ENCODE measurements around the gene CPA4. TPM values are rescaled to one million over a fixed set of nuclear protein-coding genes. Genes with fewer than 3 reads are reported as not detected.

The CPA4 gene
- total RNA-seq, 1 donor from 2014 or later: 10.3 TPM

DNA sequence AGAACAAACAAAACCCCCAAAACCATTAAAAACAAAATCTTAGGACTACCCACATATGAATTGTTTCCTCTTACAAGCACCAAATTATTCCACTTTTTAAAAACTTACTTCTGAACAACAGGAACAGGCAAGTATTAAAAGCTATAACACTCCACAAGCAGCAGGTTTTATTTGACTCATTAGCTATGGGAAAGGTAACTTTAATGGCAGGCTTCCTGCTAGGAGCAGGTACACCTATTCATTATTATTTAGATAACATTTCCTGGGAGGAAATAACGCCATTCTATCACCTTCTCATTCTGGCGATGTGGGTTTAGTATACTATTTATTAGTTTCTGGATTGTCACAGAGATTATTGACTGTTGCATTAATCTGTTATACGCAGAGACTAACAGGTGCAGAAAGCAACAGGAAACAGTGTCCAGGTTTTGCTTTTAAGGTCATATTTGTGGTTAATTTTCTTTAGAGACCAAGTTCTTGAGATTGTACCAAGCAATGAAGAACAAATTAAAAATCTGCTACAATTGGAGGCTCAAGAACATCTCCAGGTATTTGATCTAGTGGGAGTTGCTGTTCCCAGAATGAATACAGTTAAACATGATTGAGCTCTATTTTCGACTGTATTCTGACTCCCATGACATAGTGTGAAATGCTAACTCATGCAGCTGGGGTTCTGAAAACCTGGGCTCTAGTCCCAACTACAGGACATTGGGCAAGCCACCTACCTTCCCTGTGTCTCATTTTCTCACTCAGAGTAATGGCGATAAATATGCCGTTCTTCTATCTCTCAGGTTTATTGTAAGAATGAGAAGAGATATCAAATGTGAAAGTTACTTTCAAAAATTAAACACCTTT, 24.3 kb upstream of the CPA4 start:
- Mint-ChIP-seq H3K4me1 (ENCODE audit: low read depth) (peaks cover 28% of the 10 kb centered on the region), H3K27ac (ENCODE audit: unreplicated experiment) (no peak overlapping the region), H3K9me3 (ENCODE audit: low read depth) (no peaks in the 10 kb centered on the region), H3K27me3 (ENCODE audit: low read depth) (no peaks in the 10 kb centered on the region), H3K4me3 (ENCODE audit: unreplicated experiment) (no peak overlapping the region), H3K36me3 (ENCODE audit: low read depth) (no peaks in the 10 kb centered on the region)
- no peak for DNase-seq (ENCODE audit: low spot score)
- TF ChIP-seq, protein P1, sequence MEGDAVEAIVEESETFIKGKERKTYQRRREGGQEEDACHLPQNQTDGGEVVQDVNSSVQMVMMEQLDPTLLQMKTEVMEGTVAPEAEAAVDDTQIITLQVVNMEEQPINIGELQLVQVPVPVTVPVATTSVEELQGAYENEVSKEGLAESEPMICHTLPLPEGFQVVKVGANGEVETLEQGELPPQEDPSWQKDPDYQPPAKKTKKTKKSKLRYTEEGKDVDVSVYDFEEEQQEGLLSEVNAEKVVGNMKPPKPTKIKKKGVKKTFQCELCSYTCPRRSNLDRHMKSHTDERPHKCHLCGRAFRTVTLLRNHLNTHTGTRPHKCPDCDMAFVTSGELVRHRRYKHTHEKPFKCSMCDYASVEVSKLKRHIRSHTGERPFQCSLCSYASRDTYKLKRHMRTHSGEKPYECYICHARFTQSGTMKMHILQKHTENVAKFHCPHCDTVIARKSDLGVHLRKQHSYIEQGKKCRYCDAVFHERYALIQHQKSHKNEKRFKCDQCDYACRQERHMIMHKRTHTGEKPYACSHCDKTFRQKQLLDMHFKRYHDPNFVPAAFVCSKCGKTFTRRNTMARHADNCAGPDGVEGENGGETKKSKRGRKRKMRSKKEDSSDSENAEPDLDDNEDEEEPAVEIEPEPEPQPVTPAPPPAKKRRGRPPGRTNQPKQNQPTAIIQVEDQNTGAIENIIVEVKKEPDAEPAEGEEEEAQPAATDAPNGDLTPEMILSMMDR (IDR thresholded peaks at IDR 0.05): no peak

DNA sequence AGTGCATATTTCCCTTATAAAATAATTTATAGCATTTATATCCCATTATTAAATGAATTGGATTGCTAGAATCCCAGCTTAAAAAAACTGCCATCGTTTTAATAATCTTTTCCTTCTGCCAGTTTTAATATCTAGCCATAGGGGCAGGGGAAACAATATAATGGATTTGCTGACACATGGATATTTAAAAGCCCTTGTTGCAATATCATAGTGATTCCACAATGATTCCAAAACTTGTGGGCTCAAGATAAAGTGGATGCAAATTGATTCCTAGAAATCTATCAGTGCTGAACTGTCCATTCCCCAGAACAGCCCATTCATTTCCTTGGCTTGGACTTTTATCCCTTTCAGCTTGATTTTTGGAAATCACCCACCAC, 23.7 kb upstream of the CPA4 start:
- Mint-ChIP-seq H3K27ac (ENCODE audit: unreplicated experiment) (no peak overlapping the region), H3K9me3 (ENCODE audit: low read depth) (no peaks in the 10 kb centered on the region), H3K4me3 (ENCODE audit: unreplicated experiment) (no peak overlapping the region), H3K4me1 (ENCODE audit: low read depth) (peaks cover 34% of the 10 kb centered on the region), H3K36me3 (ENCODE audit: low read depth) (no peaks in the 10 kb centered on the region), H3K27me3 (ENCODE audit: low read depth) (no peaks in the 10 kb centered on the region)
- TF ChIP-seq, protein P1 (IDR thresholded peaks at IDR 0.05): no peak
- DNase-seq (ENCODE audit: low spot score): no peak

DNA sequence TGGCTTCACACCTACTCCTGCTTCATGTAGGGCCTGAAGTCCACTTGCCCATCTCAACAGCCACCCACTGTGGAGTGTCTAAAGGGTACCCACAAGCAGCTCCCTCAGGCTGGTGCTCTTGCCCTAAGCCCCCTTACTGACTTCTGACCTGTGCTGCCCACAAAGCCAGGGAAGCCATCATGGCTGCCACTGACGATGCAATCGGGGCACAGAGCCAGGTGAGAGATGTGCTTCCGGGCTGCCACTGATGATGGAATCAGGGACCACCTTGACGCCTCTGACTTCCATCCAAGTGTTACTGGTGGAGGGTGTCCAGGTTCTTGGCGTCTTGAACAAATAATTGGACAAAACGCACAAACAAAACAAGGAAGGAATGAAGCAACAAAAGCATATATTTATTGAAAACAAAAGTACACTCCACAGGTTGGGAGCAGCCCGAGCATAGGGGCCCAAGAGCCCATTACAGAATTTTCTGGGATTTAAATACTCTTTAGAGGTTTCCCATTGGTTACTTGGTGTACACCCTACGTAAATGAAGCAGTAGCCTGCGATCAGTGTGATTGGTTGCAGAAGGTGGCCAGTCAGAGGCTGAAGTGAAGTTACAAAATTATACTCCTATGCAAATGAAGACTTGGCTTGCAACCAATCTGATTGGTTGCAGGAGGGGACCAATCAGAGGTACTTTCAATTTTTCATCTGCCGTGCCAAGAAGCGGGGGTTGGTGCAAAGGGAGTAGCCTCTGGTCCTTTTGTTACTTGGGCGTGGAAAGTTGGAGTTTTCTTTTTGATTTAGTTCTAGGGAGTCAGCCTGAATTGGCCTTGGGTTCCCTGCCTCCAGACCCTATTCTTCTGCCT, 21.8 kb upstream of the CPA4 start:
- Mint-ChIP-seq H3K4me3 (ENCODE audit: unreplicated experiment) (no peak overlapping the region), H3K36me3 (ENCODE audit: low read depth) (no peaks in the 10 kb centered on the region), H3K27me3 (ENCODE audit: low read depth) (no peaks in the 10 kb centered on the region), H3K9me3 (ENCODE audit: low read depth) (no peaks in the 10 kb centered on the region), H3K27ac (ENCODE audit: unreplicated experiment) (no peak overlapping the region), H3K4me1 (ENCODE audit: low read depth) (peaks cover 49% of the 10 kb centered on the region)
- TF ChIP-seq, protein P1 (IDR thresholded peaks at IDR 0.05): no peak
- DNase-seq (ENCODE audit: low spot score): no peak

DNA sequence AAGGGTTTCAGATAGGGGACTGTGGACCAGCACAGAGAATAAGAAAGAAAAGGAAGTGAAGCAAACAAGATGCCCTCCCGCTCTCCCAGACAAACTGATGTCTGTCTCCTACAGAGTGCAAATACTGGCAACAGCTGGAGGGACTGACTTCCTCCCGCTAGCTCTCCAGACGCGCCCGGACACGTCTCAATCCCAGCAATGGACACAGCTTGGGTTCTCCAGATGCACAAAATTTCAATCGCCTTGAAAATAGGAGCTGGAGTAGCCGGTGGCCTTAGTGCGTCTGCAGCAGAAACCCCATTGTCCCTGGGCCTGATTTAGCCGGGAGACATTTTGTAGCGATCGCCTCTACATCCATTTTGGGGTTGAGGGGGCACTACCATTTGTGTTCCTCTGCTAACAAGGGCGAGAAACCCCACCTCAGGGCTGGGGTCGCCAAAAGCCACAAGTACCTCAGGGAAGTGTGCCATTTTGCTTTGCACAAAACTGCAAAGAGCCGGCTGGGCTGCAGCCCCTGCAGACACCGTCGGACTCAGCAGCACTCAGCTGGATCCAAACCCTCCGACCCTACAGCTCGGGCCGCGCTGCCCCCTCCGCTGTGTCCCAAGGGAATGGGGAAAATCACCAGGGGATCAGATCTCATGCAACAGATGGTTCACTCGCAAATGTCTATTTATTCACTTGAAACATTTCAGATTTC, 20.4 kb upstream of the CPA4 start:
- TF ChIP-seq, protein P1 (IDR thresholded peaks at IDR 0.05): no peak
- Mint-ChIP-seq H3K4me3 (ENCODE audit: unreplicated experiment) (peak overlapping the region; percentile 66), H3K4me1 (ENCODE audit: low read depth) (peaks cover 59% of the 10 kb centered on the region), H3K27ac (ENCODE audit: unreplicated experiment) (peak overlapping the region; percentile 87), H3K36me3 (ENCODE audit: low read depth) (no peaks in the 10 kb centered on the region), H3K27me3 (ENCODE audit: low read depth) (no peaks in the 10 kb centered on the region), H3K9me3 (ENCODE audit: low read depth) (no peaks in the 10 kb centered on the region)
- no peak for DNase-seq (ENCODE audit: low spot score)
